Measurements from ENCODE around the gene DOCK4.

DOCK4 gene

DNA sequence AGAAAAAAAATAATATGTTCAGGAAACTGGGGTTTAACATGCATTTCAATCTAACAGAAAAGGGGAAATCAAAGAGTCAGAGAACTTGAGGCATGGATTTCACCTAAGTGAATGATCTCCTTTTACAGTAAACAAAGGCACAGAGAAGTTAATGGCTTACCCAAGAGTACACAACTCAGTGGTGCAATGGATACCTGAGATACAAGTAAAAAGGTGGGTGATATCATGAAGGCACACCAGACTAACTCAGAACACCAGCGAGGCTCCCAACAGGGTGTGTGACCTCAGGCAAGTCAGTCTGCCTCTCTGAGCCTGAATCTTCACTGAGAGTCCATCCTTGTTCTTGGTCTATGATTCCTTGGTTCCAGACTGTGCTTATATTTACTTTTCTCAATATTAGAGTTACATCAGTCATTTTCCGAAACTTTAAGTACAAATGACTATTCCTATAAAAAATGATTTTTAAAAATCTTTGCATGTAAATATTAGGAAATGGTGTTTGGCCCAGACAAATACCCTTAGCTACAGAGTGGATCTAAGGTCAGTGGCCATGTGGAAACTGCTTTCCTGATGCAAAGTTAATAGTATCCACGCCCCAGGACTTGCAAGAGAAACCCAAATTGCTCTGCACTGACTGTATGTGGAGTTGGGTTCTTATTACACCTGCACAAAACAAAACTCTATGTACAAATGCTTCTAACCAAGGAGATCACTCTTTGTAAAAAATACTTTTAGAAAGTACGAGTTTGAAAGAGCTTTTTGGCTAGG is 361.1 kb downstream of the DOCK4 start:
- DNase-seq, result no peak

DNA sequence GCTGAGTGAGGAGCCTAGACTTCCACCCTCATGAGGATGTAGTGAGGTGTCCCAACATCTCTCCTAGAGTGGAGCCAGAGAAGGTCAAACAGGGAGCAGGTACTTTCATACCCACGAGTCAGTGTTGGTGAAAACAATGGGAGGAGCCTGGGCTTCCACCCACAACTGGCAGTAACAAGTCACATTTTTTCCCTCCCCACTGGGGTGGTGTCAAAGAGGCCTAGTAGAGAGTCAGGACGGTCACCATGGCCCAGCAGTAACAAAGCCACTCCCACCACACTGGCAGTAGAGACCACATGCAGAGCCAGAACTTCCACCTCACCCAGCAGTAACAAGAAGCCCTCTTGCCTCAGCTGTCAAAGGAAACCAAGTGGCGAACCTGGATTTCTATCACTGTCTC is 363.7 kb downstream of the DOCK4 start:
- DNase-seq, result no peak

DNA sequence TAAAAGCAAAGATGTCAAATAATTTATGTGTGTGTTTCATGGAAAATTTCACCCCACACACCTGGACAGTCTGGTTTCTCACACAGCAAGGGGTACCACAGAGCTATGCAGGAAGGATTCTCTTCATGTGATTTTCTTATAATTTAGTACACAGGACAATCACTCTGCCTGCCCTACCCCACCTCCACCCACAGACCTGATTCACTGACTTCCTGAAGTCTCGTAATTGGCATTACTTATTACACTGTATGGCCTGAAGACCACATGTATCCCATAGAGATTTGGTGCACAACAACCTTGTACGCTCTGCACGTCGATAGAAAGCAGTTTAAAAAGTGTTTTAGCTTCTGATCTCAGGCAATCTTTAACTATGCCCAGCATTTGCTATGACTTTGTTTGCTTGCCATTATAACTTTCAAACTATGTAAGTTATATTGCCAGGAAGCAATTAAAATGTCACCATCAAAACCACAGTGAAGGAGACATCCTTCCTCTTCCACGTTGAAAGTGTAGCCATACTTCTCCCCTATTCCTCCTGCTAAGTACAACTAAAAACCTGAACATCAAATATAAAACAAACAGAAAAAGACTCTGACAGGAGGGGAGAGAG is 364.5 kb downstream of the DOCK4 start:
- DNase-seq, result no peak

DNA sequence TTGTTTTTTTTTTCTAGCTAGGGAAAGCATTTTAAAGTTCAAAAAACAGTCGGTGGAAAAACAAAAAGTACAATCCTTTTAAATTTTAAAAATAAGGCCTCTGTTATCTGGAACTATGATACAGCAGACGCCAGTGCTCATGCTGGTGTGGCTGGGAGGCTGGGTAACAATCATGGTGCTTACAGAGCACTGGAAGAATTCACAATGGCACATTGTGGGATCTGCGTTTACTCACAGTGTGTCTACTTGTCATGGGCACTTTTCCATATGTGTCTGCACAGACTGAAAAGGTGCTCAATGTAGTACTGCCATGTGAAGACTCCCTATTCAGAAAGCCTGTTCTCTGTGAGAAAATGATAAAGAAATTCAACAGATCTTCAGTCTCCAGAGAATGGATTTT is 365.7 kb downstream of the DOCK4 start:
- DNase-seq, result no peak

DNA sequence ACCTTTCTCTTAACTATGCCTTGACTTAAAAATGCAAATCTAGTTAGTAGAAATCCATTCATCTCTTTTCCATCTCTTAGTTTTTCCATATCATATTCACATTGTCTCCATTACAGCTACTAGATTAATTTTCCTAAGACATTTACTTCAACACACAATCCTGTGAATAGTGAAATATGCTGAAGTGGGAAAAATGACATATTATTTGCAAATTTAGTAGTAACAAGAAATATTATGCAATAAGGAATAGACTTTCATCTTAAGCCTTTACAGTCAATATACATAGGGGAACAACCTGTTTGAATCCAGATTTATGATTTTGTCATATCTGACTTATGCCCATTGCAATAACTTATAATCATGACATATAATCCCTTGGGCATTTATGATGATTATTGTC is 366.9 kb downstream of the DOCK4 start:
- DNase-seq, result no peak

DNA sequence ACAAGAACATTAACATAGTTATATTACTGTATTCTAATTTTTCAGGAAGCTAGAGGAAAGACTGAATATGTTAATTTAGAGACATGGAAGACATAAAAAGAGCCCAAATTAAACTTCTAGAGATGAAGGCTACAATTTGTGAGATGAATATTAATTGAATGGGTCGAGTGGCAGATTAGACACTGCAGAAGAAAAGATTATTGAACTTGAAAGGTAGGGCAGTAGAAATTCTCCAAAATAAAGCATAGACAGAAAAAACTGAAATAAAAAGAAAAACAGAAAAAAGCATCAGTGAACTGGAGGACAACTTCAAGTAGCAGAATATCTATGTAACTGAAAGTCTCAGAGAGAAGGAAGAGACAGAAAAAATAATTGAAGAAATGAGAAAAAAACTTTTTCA is 369.6 kb downstream of the DOCK4 start:
- DNase-seq, result no peak

DNA sequence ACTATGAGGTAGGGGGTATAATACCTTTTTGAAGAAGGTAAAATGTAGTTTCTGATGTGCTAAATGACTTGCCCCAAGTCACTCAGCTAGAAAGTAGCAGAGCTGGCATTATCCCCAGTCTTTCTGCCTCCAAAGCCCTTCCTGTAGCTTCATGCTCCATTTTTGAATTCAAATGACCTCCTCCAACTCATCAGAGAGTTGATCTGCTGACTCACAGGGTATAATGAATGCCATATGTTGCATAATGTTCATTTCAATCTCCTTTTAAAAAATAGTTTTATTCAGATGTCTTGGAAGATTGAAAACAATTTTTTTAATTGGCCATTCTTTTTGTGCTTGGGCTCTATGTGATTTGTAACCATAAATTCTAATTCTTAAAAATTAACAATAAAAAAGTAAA is 371.1 kb downstream of the DOCK4 start:
- no peak for DNase-seq

DNA sequence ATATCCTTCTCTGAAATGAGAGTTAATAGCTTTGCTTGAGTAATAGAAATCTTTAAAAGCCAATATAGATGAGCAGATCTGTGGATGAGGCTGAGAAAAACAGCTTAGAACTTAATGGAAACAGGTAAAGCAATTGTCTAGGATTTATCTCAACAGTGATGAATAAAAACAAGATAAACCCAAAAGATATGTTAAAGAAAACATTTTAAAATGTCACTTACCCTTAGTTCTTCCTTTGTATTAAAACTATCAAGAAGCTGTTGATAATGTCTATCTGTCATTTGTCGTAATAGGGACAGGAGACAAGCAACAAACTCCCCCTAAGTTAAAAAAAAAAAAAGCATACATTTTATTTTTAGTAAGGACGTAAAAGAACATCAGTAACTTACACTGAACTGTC is 371.8 kb downstream of the DOCK4 start:
- no peak for DNase-seq

DNA sequence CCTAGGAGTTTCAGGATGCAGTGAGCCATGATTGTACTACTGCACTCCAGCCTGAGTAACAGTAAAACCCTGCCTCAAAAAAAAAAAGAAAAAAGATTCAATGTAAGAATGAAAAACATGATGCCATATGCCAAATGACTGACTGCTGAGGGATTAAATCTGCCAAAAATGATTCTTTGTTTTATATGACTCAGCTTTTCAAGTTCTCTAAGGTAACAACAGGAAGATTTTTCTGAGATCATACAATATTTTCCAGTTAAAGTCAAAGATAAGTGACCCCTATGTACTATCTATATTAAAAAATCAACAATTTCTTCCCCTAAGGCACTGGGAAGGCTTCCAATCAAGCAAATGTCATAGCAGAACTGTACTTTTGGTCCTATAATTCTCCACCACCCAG is 372.7 kb downstream of the DOCK4 start:
- no peak for DNase-seq

DNA sequence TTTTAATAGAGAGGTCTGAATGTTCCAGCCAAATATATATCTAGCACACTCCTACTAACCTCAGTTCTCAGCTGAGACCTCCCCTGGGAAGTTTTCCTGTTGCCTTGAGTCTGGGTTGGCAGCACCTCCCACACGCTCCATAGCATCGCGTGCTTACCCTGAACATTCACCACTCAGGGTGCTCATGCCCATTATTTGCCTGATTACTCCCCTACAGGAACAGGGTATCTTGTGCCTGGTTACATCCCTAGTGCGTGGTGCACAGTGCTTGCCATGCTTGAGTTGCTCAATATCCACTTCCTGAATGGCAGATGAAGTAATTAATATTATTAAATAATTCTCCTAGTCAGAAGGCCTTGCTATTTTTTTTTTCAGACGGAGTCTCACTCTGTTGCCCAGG is 374.0 kb downstream of the DOCK4 start:
- no peak for DNase-seq

DNA sequence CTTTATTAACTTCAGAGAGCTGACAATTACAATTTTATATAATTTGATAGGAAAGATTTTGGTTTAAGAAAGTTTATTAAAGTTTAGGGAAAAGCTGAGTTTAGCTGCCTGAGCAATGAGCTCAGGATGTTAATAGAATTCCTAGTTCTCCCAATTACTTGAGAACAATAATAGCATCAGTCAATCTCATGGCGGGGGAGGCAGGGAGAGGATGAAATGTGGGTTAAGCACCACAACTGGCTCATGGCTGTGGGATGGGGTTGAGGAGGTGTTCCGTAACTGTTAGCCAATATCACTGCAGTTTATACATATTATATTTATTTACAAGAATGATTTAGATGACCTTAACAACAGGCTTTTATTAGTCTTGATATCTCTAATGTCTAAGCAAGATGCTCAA is 377.0 kb downstream of the DOCK4 start:
- DNase-seq, result no peak

DNA sequence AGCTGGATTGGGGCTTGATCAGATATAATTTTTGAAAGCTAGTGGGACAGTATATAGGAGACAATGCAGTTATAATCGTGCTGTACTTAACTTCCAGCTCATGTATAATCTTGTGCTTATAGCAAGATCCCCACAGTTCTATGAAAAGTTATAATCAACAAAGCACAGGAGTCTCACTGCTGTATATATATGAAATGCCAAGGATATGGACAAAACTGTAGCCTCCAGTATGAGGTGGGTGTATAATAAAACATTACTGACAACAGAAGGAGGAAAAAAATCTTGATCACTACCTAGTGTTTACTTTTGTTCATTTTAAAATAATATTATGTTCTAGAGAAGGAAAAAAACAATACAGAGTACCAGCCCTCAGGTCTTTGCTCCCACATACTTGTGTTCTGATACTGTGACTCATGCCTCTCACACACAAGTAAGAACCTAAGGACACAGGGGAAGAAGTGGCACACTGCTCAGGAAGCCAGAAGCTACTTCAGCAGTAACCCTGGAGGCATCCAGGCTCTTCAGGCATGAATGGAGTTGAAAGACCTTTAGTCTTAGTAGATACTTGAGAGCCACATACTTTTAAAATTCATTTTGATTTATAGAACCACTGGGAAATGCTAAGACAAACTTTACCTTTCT is 378.2 kb downstream of the DOCK4 start:
- DNase-seq, result no peak

DNA sequence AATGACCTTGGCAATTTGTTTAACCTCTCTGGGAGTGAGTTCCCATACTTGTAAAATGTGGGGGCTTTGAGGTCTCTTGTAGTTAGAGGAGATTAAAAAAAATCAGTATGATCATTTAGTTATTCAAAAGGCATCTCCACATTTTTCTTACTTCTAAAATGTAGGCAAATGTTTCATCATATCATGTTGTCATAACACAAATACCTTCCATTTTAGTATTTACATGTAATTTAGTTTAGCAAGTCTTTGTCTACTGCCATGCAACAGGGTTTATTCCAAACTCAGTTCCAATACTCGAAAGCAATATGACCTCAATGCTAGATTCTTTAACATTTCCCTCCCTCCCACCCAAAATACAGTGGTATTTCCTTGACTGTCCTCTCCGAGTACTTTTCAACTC is 381.2 kb downstream of the DOCK4 start:
- no peak for DNase-seq

DNA sequence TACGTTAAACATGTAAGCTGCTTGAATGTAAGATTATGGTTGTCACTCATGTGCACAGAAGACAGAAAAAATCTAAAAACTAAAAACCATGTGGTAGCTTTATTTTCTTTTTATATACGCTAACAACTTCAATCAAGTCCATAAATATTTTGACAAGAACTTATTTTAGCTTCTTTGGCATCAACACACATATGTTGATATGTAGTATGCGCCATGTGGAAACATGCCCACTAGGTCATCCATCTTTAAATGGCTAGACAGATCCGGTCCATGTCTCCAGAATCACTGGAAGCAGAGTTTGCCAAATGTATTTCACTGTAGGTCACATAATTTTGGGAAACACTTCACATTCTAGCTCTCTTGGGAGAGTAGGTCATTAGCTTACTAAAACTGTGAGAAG is 382.4 kb downstream of the DOCK4 start:
- DNase-seq, result no peak

DNA sequence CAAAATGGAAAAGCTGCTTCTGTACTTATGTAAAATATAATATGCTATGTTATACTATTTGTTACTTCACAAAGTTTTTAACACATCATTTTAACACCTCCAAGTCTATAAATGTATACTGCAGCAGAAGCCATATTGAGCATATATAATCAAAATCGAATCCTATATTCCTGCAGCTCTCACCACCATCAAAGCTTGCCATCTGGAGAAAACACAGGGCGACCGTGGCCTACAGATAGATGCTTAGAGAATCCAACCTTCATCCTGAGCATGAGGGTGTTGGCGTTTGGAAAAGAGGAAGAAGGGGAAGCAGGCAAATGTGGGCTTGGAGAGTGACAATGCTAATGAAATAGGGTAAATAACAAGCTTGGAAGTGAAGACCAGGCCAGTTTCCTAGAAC is 385.2 kb downstream of the DOCK4 start:
- no peak for DNase-seq

DNA sequence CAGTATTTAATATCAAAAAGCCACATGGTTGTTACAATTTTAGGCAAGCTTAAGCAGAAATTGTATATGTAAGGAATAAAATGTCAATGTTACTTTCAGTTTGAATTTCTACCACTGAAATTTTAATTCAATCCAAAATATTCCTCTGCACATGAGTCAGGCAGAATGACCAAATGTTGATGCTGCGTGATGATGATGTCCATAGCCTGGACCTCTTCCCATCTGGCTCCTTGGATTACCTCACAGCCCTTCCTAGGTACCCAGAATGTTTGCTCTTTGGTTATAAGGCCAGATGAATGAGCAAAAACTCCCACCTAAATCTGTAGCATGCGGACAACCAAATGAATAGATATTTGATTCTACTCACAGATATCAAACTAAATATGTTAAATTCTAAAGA is 385.6 kb downstream of the DOCK4 start:
- DNase-seq, result no peak

DNA sequence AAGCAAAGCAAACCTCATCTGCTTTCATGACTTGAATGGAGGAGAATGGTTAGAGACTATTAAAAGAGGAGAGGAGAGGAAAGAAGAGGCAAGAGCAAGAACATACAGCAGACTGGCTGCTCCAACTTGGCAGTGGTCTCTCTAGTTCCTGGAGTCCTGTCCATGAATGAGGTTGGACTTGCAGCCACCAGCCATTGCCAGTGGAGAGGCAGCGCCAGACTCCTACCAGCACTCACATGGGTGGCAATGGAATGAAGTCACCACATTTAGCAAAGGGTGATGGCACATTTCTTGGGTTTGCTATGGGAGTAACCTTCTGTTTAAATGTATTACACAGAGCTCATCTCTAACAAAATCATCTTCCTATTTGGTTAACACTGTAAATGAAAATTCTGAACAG is 386.1 kb downstream of the DOCK4 start:
- DNase-seq, result no peak

DNA sequence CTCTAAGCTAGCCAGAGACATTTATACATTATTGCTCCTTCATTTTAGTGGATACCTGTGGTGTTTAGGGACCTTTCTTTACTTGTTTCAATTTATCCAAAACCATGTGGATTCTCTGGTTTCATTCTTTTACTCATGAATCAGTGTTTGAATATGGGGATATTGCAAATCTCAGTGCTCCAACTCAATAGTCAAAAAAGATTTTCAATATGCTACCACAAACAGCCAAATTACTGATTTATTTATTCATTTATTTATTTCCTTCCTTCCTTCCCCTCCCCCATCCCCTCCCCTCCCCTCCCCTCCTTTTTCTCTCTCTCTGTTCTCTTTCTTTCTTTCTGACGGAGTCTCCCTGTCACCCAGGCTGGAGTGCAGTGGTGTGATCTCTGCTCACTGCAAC is 390.8 kb downstream of the DOCK4 start:
- DNase-seq, result no peak

DNA sequence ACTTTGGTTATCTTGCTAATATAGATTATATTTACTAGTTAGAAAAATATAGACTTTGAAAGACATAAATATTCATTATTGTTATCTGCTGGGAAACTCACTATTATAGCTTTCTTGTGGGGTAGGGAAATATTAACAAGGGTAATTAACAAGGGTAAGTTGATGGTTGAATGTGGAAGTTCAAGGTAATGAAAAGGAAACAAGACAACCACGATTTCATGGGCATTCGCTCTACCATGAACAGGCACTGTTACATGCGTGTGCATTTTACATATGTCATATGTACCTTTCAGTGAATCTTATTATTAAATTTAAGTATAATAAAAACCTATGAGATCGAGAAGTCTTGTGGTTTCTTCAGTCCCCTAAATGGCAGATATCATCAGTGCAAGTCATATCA is 392.9 kb downstream of the DOCK4 start:
- no peak for DNase-seq

DNA sequence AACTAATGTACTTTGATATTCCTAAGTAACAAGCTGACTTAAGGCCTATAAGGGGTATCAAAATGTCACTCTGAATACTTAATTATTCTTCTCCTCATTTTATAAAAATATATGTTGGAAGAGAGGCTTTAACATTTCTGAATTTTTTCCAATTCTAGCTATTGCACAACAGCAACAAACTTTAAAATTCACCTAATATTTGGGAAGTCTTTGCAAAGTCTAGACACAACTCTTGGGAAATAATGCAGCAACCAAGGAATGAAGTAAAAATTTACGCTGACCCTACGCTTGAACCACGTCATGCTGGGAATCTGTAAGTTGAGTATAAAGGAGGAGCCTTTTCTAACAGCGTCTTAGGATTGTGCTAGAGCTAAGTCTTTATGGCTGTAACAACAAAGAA is 400.0 kb downstream of the DOCK4 start:
- DNase-seq, result no peak

DNA sequence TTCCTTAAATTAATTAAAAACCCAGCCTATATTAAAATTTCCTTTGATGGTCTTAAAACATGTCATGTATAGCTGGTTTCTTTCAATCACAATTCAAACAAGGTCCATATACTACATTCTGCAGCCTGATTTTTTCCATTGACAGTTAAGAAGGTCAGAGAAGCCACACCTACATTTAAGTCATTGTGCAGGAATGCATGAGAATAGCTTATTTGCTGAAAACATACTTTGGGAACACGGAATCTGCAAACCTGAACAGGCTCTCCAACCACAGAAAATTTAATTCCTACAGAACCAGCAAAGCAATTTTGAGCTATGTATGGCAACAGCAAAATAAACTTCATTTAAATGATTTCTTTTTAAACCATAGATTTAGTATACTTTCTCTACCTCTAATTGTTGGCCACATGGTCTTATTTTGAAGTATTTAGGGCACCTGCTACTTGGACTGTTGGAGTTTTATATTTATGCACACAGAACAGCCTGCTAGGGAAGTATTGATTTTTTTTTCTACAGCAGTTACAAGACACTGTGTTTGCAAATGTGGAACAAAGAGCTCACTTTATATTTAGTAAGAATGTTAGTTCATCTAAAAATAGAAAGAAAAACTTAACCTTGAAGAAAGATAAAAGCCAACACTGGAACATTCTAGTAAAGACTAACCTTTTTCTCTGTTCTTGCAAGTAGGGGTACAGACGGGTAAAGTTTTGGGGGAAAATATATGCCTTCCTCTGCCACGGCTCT is 403.0 kb downstream of the DOCK4 start:
- peak in 1 of 2 experiments; percentile 6 for DNase-seq

DNA sequence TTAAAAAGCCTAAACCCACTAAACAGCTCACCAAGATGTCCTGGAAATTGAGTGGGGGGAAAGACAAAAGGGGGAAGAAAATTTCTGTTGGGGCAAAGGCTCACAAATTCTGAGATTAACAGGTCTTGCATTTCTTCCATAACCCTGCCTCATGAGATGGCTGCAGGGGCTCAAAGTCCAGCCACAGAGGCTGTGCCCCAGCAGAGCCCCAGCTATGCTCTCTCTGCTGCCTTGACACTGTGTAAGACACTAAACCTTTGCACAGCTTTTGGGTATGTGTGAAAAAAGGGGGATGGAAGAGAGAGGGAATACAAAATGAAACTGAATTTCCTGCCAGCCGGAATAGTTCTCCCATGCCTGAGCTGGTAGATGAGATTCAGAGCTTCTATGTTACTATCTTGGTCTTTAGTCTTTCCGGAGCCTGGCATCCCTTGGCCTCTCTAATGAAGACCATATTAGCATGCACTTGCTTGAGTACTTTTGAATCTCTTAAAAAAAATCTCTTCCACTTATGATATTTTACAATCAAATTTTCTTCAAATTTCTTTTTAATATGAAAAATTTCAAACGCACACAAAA is 403.9 kb downstream of the DOCK4 start:
- no peak for DNase-seq

DNA sequence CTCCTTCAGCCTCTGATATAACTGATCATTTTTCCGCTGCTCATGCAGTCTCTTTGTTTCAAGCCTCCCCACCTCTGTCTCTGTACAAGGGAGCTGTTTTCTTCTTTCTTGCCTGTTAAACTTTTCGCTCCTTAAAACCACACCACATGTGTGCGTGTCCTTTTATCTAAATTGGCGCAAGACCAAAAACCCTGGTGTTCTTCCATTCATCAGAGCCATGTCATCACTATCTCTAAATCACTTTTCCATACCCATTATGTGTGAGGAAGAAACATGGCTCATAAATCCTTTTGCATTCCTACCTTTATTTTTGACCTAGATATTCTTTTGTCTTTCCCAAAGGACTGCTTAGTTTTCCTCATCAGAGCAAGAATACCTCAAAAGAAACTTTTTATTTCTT is 404.9 kb downstream of the DOCK4 start:
- no peak for DNase-seq
